ENCODE results near the gene PKD1.

Gene PKD1

DNA sequence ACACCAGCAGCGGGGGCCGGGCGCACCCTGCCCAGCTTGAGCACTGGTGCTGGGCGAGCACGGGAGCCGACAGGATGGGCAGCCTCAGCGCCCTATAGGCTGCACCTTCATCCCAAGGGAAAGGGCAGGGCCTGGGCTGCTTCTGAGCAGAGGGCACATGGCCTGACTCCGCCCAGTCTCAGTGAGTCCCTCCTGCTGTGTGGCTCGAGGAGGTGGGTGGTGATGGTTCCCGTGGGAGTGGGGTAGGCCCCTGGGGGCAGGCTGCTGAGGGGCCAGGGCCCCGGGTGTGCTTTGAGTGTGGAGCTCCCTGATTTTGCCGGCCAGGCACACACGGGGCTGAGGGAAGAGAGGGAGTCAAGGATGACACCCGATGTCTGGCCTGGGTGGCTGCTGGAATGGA lies 50.0 kb downstream of the PKD1 start:
- Histone ChIP-seq H3K14ac (ENCODE audit: low read length in 2 of 2) (no peak overlapping the region), H2BK15ac (ENCODE audit: low read depth, poor library complexity, severe bottlenecking) (no peak overlapping the region), H3K23ac (ENCODE audit: low read length in 2 of 2) (no peak overlapping the region), H4K91ac (ENCODE audit: low read length) (no peak overlapping the region), H3K36me3 (ENCODE audit: control insufficient read depth in 1 of 2, insufficient read depth in 2 of 2, low read depth in 1 of 2, low read length in 2 of 2) (peaks cover 82 to 100% of the 10 kb centered on the region in 2 experiments), H2BK120ac (ENCODE audit: low read depth, low read length) (no peak overlapping the region), H3K9ac (ENCODE audit: low read length) (no peak overlapping the region), H2BK5ac (ENCODE audit: low read depth, low read length, poor library complexity, severe bottlenecking) (no peak overlapping the region), H4K8ac (ENCODE audit: low read length) (no peak overlapping the region), H3K4me2 (ENCODE audit: low read length, poor library complexity, severe bottlenecking) (no peak overlapping the region), H3K79me1 (replicated peaks; ENCODE audit: low read length, poor library complexity, severe bottlenecking) (peaks cover 5% of the 10 kb centered on the region), H3K9me3 (ENCODE audit: control insufficient read depth, low read length) (no peaks in the 10 kb centered on the region), H2BK12ac (ENCODE audit: low read length in 2 of 2) (no peak overlapping the region), H3K4ac (ENCODE audit: low read depth in 1 of 2, low read length in 2 of 2) (no peak overlapping the region), H3K4me3 (ENCODE audit: insufficient read depth in 1 of 2, low read depth in 1 of 2, low read length in 2 of 2) (no peak overlapping the region), H2AFZ (ENCODE audit: low read depth, low read length) (no peak overlapping the region), H2AK5ac (ENCODE audit: low read length, severe bottlenecking) (no peak overlapping the region), H3K18ac (ENCODE audit: low read depth in 1 of 2, low read length in 2 of 2) (no peak overlapping the region), H3K27ac (ENCODE audit: low read length, poor library complexity, severe bottlenecking) (no peak overlapping the region), H3K27me3 (ENCODE audit: control insufficient read depth in 1 of 2, insufficient read depth in 1 of 2, low read length in 2 of 2) (no peaks in the 10 kb centered on the region), H3K4me1 (ENCODE audit: control insufficient read depth, insufficient read depth, low read depth, low read length) (peaks cover 34% of the 10 kb centered on the region)
- WGBS: 88% methylated on average over 14 of the region's 14 CpGs
- no peak for DNase-seq

DNA sequence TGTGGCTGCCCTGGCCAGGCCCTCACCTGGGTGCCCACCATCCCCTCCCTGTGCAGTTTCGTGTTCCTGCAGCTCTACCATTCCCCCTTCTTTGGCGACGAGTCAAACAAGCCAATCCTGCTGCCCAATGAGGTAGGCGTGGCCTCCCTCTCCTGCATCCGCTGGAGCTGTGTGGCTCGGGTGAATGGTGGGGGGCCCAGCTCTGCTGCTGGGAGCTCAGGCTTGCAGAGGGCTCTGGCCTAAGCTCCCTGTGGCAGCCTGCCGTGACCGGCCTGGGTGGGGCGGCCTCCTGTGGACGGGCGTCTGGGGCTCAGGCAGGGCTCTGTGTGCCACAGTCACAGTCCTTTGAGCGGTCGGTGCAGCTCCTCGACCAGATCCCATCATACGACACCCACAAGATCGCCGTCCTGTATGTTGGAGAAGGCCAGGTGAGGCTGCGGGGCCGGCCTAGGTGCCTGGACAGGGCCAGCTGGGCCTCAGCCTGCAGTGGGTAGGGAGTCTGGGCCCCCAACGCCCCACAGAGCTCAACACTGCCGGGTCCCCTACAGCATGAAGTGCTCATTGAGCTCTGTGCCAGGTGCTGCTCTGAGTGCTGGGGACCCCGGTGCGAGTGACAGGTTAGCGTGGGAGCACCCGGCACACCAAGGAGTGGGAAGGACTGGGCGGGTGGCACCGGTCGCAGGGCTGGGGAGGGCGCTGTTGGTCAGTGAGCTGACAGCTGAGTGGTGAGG lies 50.6 kb downstream of the PKD1 start:
- no peak overlapping the region for H3K27ac ChIP-seq (ENCODE audit: low read length, poor library complexity, severe bottlenecking)
- no peak overlapping the region for H2BK5ac ChIP-seq (ENCODE audit: low read depth, low read length, poor library complexity, severe bottlenecking)
- peaks cover 5% of the 10 kb centered on the region for H3K79me1 ChIP-seq (replicated peaks; ENCODE audit: low read length, poor library complexity, severe bottlenecking)
- H3K4ac ChIP-seq (ENCODE audit: low read depth in 1 of 2, low read length in 2 of 2): no peak overlapping the region
- no peak overlapping the region for H3K18ac ChIP-seq (ENCODE audit: low read depth in 1 of 2, low read length in 2 of 2)
- peaks cover 79 to 100% of the 10 kb centered on the region in 2 experiments for H3K36me3 ChIP-seq (ENCODE audit: control insufficient read depth in 1 of 2, insufficient read depth in 2 of 2, low read depth in 1 of 2, low read length in 2 of 2)
- no peak overlapping the region for H2AK5ac ChIP-seq (ENCODE audit: low read length, severe bottlenecking)
- H2BK12ac ChIP-seq (ENCODE audit: low read length in 2 of 2): no peak overlapping the region
- H3K9ac ChIP-seq (ENCODE audit: low read length): no peak overlapping the region
- peaks cover 30% of the 10 kb centered on the region for H3K4me1 ChIP-seq (ENCODE audit: control insufficient read depth, insufficient read depth, low read depth, low read length)
- DNase-seq: no peak
- WGBS: 95% methylated on average over 29 of the region's 29 CpGs
- no peak overlapping the region for H4K8ac ChIP-seq (ENCODE audit: low read length)
- H2AFZ ChIP-seq (ENCODE audit: low read depth, low read length): no peak overlapping the region
- no peak overlapping the region for H2BK15ac ChIP-seq (ENCODE audit: low read depth, poor library complexity, severe bottlenecking)
- no peaks in the 10 kb centered on the region for H3K27me3 ChIP-seq (ENCODE audit: control insufficient read depth in 1 of 2, insufficient read depth in 1 of 2, low read length in 2 of 2)
- H3K14ac ChIP-seq (ENCODE audit: low read length in 2 of 2): no peak overlapping the region
- no peak overlapping the region for H3K4me3 ChIP-seq (ENCODE audit: insufficient read depth in 1 of 2, low read depth in 1 of 2, low read length in 2 of 2)
- H3K4me2 ChIP-seq (ENCODE audit: low read length, poor library complexity, severe bottlenecking): no peak overlapping the region
- H2BK120ac ChIP-seq (ENCODE audit: low read depth, low read length): no peak overlapping the region
- no peak overlapping the region for H4K91ac ChIP-seq (ENCODE audit: low read length)
- H3K23ac ChIP-seq (ENCODE audit: low read length in 2 of 2): no peak overlapping the region
- no peaks in the 10 kb centered on the region for H3K9me3 ChIP-seq (ENCODE audit: control insufficient read depth, low read length)

- Histone ChIP-seq H3K23ac (ENCODE audit: low read length in 2 of 2) (no peak overlapping the region), H3K79me1 (replicated peaks; ENCODE audit: low read length, poor library complexity, severe bottlenecking) (peaks cover 9% of the 10 kb centered on the region), H3K27me3 (ENCODE audit: control insufficient read depth in 1 of 2, insufficient read depth in 1 of 2, low read length in 2 of 2) (no peaks in the 10 kb centered on the region), H3K14ac (ENCODE audit: low read length in 2 of 2) (no peak overlapping the region), H2BK12ac (ENCODE audit: low read length in 2 of 2) (no peak overlapping the region), H4K8ac (ENCODE audit: low read length) (no peak overlapping the region), H3K4me1 (ENCODE audit: control insufficient read depth, insufficient read depth, low read depth, low read length) (peaks cover 30% of the 10 kb centered on the region), H3K27ac (ENCODE audit: low read length, poor library complexity, severe bottlenecking) (no peak overlapping the region), H2AK5ac (ENCODE audit: low read length, severe bottlenecking) (no peak overlapping the region), H2BK5ac (ENCODE audit: low read depth, low read length, poor library complexity, severe bottlenecking) (no peak overlapping the region), H2AFZ (ENCODE audit: low read depth, low read length) (no peak overlapping the region), H3K9me3 (ENCODE audit: control insufficient read depth, low read length) (no peaks in the 10 kb centered on the region), H3K4me3 (ENCODE audit: insufficient read depth in 1 of 2, low read depth in 1 of 2, low read length in 2 of 2) (no peak overlapping the region), H3K4ac (ENCODE audit: low read depth in 1 of 2, low read length in 2 of 2) (no peak overlapping the region), H2BK120ac (ENCODE audit: low read depth, low read length) (no peak overlapping the region), H4K91ac (ENCODE audit: low read length) (peak overlapping the region; percentile 19), H3K18ac (ENCODE audit: low read depth in 1 of 2, low read length in 2 of 2) (no peak overlapping the region), H3K4me2 (ENCODE audit: low read length, poor library complexity, severe bottlenecking) (no peak overlapping the region), H3K36me3 (ENCODE audit: control insufficient read depth in 1 of 2, insufficient read depth in 2 of 2, low read depth in 1 of 2, low read length in 2 of 2) (peaks cover 76 to 100% of the 10 kb centered on the region in 2 experiments), H3K9ac (ENCODE audit: low read length) (no peak overlapping the region), H2BK15ac (ENCODE audit: low read depth, poor library complexity, severe bottlenecking) (no peak overlapping the region)
- WGBS: 93% methylated on average over 44 of the region's 44 CpGs
- no peak for DNase-seq
These were observed 51.6 kb downstream of the PKD1 start for GRCh38 chr16:2083876-2084780.

DNA sequence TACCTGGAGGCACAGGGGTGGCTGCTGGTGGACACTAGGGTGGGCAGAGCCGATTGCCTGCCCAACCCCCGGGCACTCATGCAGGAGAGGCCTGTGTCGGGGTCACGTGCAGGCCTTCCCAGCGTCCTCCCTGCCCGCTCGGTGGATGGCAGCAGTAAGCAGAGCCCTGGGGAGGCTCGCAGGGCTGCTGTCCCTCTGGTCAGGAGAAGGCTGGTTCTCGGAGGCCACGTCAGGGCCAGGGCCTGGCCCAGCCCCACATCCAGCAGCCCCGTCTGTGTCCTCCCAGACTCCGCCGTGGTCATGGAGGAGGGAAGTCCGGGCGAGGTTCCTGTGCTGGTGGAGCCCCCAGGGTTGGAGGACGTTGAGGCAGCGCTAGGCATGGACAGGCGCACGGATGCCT lies 52.3 kb downstream of the PKD1 start:
- H3K9me3 ChIP-seq (ENCODE audit: control insufficient read depth, low read length): no peaks in the 10 kb centered on the region
- WGBS: 93% methylated on average over 19 of the region's 19 CpGs
- no peak overlapping the region for H3K14ac ChIP-seq (ENCODE audit: low read length in 2 of 2)
- H4K91ac ChIP-seq (ENCODE audit: low read length): peak overlapping the region; percentile 27
- no peak overlapping the region for H3K27ac ChIP-seq (ENCODE audit: low read length, poor library complexity, severe bottlenecking)
- H3K4me2 ChIP-seq (ENCODE audit: low read length, poor library complexity, severe bottlenecking): no peak overlapping the region
- H2BK5ac ChIP-seq (ENCODE audit: low read depth, low read length, poor library complexity, severe bottlenecking): no peak overlapping the region
- H3K4me3 ChIP-seq (ENCODE audit: insufficient read depth in 1 of 2, low read depth in 1 of 2, low read length in 2 of 2): no peak overlapping the region
- H2BK120ac ChIP-seq (ENCODE audit: low read depth, low read length): no peak overlapping the region
- no peak for DNase-seq
- H2AK5ac ChIP-seq (ENCODE audit: low read length, severe bottlenecking): no peak overlapping the region
- peaks cover 76 to 100% of the 10 kb centered on the region in 2 experiments for H3K36me3 ChIP-seq (ENCODE audit: control insufficient read depth in 1 of 2, insufficient read depth in 2 of 2, low read depth in 1 of 2, low read length in 2 of 2)
- H3K27me3 ChIP-seq (ENCODE audit: control insufficient read depth in 1 of 2, insufficient read depth in 1 of 2, low read length in 2 of 2): no peaks in the 10 kb centered on the region
- H3K9ac ChIP-seq (ENCODE audit: low read length): no peak overlapping the region
- H2BK15ac ChIP-seq (ENCODE audit: low read depth, poor library complexity, severe bottlenecking): no peak overlapping the region
- no peak overlapping the region for H3K4ac ChIP-seq (ENCODE audit: low read depth in 1 of 2, low read length in 2 of 2)
- peaks cover 9% of the 10 kb centered on the region for H3K79me1 ChIP-seq (replicated peaks; ENCODE audit: low read length, poor library complexity, severe bottlenecking)
- no peak overlapping the region for H2BK12ac ChIP-seq (ENCODE audit: low read length in 2 of 2)
- H2AFZ ChIP-seq (ENCODE audit: low read depth, low read length): no peak overlapping the region
- peaks cover 28% of the 10 kb centered on the region for H3K4me1 ChIP-seq (ENCODE audit: control insufficient read depth, insufficient read depth, low read depth, low read length)
- no peak overlapping the region for H4K8ac ChIP-seq (ENCODE audit: low read length)
- no peak overlapping the region for H3K18ac ChIP-seq (ENCODE audit: low read depth in 1 of 2, low read length in 2 of 2)
- no peak overlapping the region for H3K23ac ChIP-seq (ENCODE audit: low read length in 2 of 2)

Measured in mesenchymal stem cell (in vitro differentiated cells and primary cell).